ENCODE results near the gene PIK3C2B. TPM values are rescaled to one million over a fixed set of nuclear protein-coding genes. Genes with fewer than 3 reads are reported as not detected.

The PIK3C2B gene
- 1.5 and 4.3 TPM in 2 replicates for total RNA-seq

GRCh38 chr1:204494281-204495077 lies at the start of gene PIK3C2B:
Gene PIK3C2B (minus strand): TSS chr1:204494805. CDS start chr1:204469802, 25,003 bp downstream.

GRCh38 chr1:204516180-204516879 lies 21.7 kb upstream of the PIK3C2B start, which contains the start of gene MDM4:
Gene MDM4 (plus strand): TSS chr1:204516406. CDS start chr1:204525519, 9,113 bp downstream.

Other genes starting within 250 kb of the PIK3C2B start
- gene PLEKHA6, start 134.9 kb downstream of the PIK3C2B start, total RNA-seq = 2.3 and 7.4 TPM in 2 replicates
- 21.7 and 23.3 TPM in 2 replicates for gene PPP1R15B, start 83.0 kb downstream of the PIK3C2B start, total RNA-seq
- gene MDM4, start 21.6 kb upstream of the PIK3C2B start, total RNA-seq = 25.3 and 44.2 TPM in 2 replicates
- not detected in 2 replicates for gene LRRN2, start 190.9 kb upstream of the PIK3C2B start, total RNA-seq

Data from smooth muscle cell of trachea (primary cell).